WTC11 (cell line): Measurements from ENCODE around the gene PLEK. TPM values are rescaled to one million over a fixed set of nuclear protein-coding genes. Genes with fewer than 3 reads are reported as not detected.

Experiments
- ATAC-seq: fragments of 200-7000 bp; cut with Tn5 transposase; 2 replicates; pipeline ENCODE4 v1.10.0; 2021; ENCODE audit warnings: mild to moderate bottlenecking, moderate library complexity
- CTCF ChIA-PET: fragments of 300-600 bp; sonication (Branson Sonifier 250); formaldehyde crosslinking; loops from one replicate; lab custom pipeline; 2021; ENCODE audit warnings: antibody characterized with exemption; lab: Charles Lee
- POLR2A ChIA-PET: fragments of 350-600 bp; sonication (Branson Sonifier 250); formaldehyde crosslinking; loops from one replicate; lab custom pipeline; 2021; ENCODE audit warnings: antibody characterized with exemption; lab: Charles Lee
- DNase-seq: peaks from one replicate; pipeline ENCODE4 v3.0.0; 2021; ENCODE audit warnings: low spot score
- H3K27ac Mint-ChIP-seq: 2 replicates; pipeline ENCODE4 v1.8.0; 2021; ENCODE audit warnings: mixed read lengths
- H3K27me3 Mint-ChIP-seq: 2 replicates; pipeline ENCODE4 v1.8.0; 2021; ENCODE audit warnings: low read depth, mild to moderate bottlenecking, moderate library complexity, mixed read lengths
- H3K36me3 Mint-ChIP-seq: 2 replicates; pipeline ENCODE4 v1.8.0; 2021; ENCODE audit warnings: mixed read lengths
- H3K4me1 Mint-ChIP-seq: 2 replicates; pipeline ENCODE4 v1.8.0; 2022; ENCODE audit warnings: mixed read lengths
- H3K4me3 Mint-ChIP-seq: 2 replicates; pipeline ENCODE4 v1.8.0; 2021; ENCODE audit warnings: mild to moderate bottlenecking, moderate library complexity, mixed read lengths
- H3K9me3 Mint-ChIP-seq: 2 replicates; pipeline ENCODE4 v1.8.0; 2021; ENCODE audit warnings: mixed read lengths
- CREB1 ChIP-seq: sonication (generic); formaldehyde crosslinking; IDR thresholded peaks from 2 replicates; pipeline ENCODE4 v1.8.0; 2023; ENCODE audit warnings: mild to moderate bottlenecking, missing genetic modification reagents
- ELF4 ChIP-seq: sonication (generic); formaldehyde crosslinking; IDR thresholded peaks from 2 replicates; pipeline ENCODE4 v1.8.1; 2022; ENCODE audit warnings: low read depth, mild to moderate bottlenecking, moderate library complexity, missing genetic modification reagents
- FOXJ3 ChIP-seq: sonication (generic); formaldehyde crosslinking; IDR thresholded peaks from 2 replicates; pipeline ENCODE4 v1.9.0; 2021; ENCODE audit warnings: missing genetic modification reagents, mild to moderate bottlenecking, borderline replicate concordance
- FOXK1 ChIP-seq: sonication (generic); formaldehyde crosslinking; IDR thresholded peaks from 2 replicates; pipeline ENCODE4 v1.8.0; 2022; ENCODE audit warnings: mild to moderate bottlenecking, moderate library complexity, missing genetic modification reagents
- FOXP1 ChIP-seq: sonication (generic); formaldehyde crosslinking; IDR thresholded peaks from 2 replicates; pipeline ENCODE4 v1.8.0; 2022; ENCODE audit warnings: missing genetic modification reagents, mild to moderate bottlenecking, moderate library complexity, borderline replicate concordance
- total RNA-seq: library from RNA; stranded (reverse); gene quantifications from 3 replicates; pipeline ENCODE4 v1.2.3, GENCODE V29; 2021
- TF ChIP-seq, protein P1 (sequence below): fragments of 200-600 bp; IDR thresholded peaks from 2 replicates; pipeline ENCODE4 v1.8.0; 2022; ENCODE audit warnings: antibody characterized with exemption
- TF ChIP-seq, protein P2 (sequence below): sonication (generic); formaldehyde crosslinking; IDR thresholded peaks from 2 replicates; pipeline ENCODE4 v1.8.1; 2022; ENCODE audit warnings: low read depth, mild to moderate bottlenecking, moderate library complexity, missing genetic modification reagents, borderline replicate concordance
- TF ChIP-seq, protein P3 (sequence below): sonication (generic); formaldehyde crosslinking; IDR thresholded peaks from 2 replicates; pipeline ENCODE4 v1.8.0; 2022; ENCODE audit warnings: missing genetic modification reagents
- TF ChIP-seq, protein P4 (sequence below): sonication (generic); formaldehyde crosslinking; IDR thresholded peaks from 2 replicates; pipeline ENCODE4 v1.8.0; 2023; ENCODE audit warnings: mild to moderate bottlenecking, missing genetic modification reagents
- TF ChIP-seq, protein P5 (sequence below): fragments of 250-450 bp; sonication (Bioruptor Pico); IDR thresholded peaks from 2 replicates; pipeline ENCODE4 v1.9.0; 2021; ENCODE audit warnings: mild to moderate bottlenecking, borderline replicate concordance
- TF ChIP-seq, protein P6 (sequence below): sonication (generic); formaldehyde crosslinking; IDR thresholded peaks from 2 replicates; pipeline ENCODE4 v1.8.1; 2023; ENCODE audit warnings: mild to moderate bottlenecking, missing genetic modification reagents
- TF ChIP-seq, protein P7 (sequence below): sonication (generic); formaldehyde crosslinking; conservative IDR thresholded peaks from 2 replicates; pipeline ENCODE4 v1.8.1; 2023; ENCODE audit warnings: mild to moderate bottlenecking, low read depth, missing genetic modification reagents, moderate library complexity

The PLEK gene
- total RNA-seq, 1 experiment from 2014 or later = 0.26 TPM

DNA sequence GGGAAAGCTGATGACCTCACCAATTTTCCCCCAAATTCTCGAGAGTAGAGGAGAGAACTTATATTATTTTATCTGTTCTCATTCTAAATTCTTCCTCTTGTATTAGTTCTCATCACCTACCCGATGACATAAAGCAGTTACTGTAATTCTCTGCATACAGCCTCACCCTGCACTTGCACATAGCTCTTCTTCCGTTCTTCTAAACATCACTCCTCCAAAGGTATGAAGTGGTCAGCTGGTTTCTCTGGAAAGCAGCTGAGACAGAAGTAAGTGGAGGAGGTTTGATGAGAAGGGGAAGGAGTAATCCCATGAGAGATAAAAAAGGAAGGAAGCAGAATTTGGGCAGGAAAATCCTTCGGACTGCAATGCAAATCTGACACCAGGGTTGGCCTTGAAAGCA, 63.0 kb downstream of the PLEK start:
- POLR2A ChIA-PET = no interaction called here
- TF ChIP-seq FOXP1 = no peak
- TF ChIP-seq FOXK1 (CRISPR knock-in tag) = no peak
- TF ChIP-seq, protein P1, sequence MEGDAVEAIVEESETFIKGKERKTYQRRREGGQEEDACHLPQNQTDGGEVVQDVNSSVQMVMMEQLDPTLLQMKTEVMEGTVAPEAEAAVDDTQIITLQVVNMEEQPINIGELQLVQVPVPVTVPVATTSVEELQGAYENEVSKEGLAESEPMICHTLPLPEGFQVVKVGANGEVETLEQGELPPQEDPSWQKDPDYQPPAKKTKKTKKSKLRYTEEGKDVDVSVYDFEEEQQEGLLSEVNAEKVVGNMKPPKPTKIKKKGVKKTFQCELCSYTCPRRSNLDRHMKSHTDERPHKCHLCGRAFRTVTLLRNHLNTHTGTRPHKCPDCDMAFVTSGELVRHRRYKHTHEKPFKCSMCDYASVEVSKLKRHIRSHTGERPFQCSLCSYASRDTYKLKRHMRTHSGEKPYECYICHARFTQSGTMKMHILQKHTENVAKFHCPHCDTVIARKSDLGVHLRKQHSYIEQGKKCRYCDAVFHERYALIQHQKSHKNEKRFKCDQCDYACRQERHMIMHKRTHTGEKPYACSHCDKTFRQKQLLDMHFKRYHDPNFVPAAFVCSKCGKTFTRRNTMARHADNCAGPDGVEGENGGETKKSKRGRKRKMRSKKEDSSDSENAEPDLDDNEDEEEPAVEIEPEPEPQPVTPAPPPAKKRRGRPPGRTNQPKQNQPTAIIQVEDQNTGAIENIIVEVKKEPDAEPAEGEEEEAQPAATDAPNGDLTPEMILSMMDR = no peak
- no peaks in the 10 kb centered on the region for H3K27me3 Mint-ChIP-seq
- no peak overlapping the region for H3K27ac Mint-ChIP-seq
- DNase-seq = no peak
- H3K4me3 Mint-ChIP-seq = no peak overlapping the region
- CTCF ChIA-PET = interaction anchor here (0.9 kb wide), 1 partner anchor 14 kb away, joined by 3 read pairs; no protein-coding TSS in a partner anchor
- no peak for ATAC-seq
- no peaks in the 10 kb centered on the region for H3K4me1 Mint-ChIP-seq
- H3K36me3 Mint-ChIP-seq = no peaks in the 10 kb centered on the region
- H3K9me3 Mint-ChIP-seq = no peaks in the 10 kb centered on the region

DNA sequence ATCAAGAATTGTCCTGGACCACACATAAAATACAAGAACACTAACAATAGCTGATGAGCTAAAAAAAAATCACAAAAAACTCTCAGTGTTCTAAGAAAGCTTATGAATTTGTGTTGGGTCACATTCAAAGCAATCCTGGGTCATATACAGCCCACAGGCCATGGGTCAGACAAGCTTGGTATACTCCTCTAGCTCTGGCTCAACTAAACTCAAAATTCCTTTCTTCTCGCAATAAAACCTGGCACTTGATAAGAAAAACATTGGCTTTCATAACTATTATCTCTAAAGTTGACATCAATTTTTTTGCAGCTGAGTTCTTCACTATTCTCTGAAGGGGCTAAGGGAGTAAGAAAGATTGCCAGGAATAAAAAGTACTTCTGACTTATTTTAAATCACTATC, 63.7 kb downstream of the PLEK start:
- Mint-ChIP-seq H3K27me3 (no peaks in the 10 kb centered on the region), H3K36me3 (no peaks in the 10 kb centered on the region), H3K27ac (no peak overlapping the region), H3K4me3 (no peak overlapping the region), H3K9me3 (no peaks in the 10 kb centered on the region), H3K4me1 (no peaks in the 10 kb centered on the region)
- TF ChIP-seq, protein P2, sequence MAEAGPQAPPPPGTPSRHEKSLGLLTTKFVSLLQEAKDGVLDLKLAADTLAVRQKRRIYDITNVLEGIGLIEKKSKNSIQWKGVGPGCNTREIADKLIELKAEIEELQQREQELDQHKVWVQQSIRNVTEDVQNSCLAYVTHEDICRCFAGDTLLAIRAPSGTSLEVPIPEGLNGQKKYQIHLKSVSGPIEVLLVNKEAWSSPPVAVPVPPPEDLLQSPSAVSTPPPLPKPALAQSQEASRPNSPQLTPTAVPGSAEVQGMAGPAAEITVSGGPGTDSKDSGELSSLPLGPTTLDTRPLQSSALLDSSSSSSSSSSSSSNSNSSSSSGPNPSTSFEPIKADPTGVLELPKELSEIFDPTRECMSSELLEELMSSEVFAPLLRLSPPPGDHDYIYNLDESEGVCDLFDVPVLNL = no peak
- TF ChIP-seq, protein P3, sequence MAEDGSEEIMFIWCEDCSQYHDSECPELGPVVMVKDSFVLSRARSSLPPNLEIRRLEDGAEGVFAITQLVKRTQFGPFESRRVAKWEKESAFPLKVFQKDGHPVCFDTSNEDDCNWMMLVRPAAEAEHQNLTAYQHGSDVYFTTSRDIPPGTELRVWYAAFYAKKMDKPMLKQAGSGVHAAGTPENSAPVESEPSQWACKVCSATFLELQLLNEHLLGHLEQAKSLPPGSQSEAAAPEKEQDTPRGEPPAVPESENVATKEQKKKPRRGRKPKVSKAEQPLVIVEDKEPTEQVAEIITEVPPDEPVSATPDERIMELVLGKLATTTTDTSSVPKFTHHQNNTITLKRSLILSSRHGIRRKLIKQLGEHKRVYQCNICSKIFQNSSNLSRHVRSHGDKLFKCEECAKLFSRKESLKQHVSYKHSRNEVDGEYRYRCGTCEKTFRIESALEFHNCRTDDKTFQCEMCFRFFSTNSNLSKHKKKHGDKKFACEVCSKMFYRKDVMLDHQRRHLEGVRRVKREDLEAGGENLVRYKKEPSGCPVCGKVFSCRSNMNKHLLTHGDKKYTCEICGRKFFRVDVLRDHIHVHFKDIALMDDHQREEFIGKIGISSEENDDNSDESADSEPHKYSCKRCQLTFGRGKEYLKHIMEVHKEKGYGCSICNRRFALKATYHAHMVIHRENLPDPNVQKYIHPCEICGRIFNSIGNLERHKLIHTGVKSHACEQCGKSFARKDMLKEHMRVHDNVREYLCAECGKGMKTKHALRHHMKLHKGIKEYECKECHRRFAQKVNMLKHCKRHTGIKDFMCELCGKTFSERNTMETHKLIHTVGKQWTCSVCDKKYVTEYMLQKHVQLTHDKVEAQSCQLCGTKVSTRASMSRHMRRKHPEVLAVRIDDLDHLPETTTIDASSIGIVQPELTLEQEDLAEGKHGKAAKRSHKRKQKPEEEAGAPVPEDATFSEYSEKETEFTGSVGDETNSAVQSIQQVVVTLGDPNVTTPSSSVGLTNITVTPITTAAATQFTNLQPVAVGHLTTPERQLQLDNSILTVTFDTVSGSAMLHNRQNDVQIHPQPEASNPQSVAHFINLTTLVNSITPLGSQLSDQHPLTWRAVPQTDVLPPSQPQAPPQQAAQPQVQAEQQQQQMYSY = no peak
- TF ChIP-seq FOXJ3 (CRISPR knock-in tag) = no peak
- TF ChIP-seq, protein P4, sequence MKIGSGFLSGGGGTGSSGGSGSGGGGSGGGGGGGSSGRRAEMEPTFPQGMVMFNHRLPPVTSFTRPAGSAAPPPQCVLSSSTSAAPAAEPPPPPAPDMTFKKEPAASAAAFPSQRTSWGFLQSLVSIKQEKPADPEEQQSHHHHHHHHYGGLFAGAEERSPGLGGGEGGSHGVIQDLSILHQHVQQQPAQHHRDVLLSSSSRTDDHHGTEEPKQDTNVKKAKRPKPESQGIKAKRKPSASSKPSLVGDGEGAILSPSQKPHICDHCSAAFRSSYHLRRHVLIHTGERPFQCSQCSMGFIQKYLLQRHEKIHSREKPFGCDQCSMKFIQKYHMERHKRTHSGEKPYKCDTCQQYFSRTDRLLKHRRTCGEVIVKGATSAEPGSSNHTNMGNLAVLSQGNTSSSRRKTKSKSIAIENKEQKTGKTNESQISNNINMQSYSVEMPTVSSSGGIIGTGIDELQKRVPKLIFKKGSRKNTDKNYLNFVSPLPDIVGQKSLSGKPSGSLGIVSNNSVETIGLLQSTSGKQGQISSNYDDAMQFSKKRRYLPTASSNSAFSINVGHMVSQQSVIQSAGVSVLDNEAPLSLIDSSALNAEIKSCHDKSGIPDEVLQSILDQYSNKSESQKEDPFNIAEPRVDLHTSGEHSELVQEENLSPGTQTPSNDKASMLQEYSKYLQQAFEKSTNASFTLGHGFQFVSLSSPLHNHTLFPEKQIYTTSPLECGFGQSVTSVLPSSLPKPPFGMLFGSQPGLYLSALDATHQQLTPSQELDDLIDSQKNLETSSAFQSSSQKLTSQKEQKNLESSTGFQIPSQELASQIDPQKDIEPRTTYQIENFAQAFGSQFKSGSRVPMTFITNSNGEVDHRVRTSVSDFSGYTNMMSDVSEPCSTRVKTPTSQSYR = no peak
- DNase-seq (no peak), ATAC-seq (no peak)
- ChIA-PET POLR2A (no interaction called here), CTCF (interaction anchor here (0.9 to 2.5 kb wide), 2 partner anchors 13 kb away, joined by 3 to 9 read pairs; no protein-coding TSS in a partner anchor)

DNA sequence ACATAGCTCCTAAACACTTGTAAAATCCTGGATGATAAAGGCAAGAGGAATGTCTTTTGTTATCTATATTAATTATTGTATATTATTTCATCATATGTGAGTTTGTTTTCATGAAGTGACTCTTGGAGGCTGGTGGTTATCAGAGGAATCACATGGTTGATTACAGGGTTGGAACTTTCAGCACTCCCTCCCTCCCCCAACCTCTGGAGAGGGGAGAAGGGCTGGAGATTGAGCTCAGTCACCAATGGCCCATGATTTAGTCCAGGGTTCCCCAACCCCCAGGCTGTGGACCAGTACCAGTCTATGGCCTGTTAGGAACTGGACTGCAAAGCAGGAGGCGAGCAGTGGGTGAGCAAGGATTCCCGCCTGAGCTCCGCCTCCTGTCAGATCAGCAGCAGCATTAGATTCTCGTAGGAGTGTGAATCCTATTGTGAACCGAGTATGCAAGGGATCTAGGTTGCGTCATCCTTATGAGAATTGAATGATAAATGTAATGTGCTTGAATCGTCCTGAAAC, 64.3 kb downstream of the PLEK start:
- no peak for DNase-seq
- TF ChIP-seq CREB1 (no peak), ELF4 (no peak)
- TF ChIP-seq, protein P5, sequence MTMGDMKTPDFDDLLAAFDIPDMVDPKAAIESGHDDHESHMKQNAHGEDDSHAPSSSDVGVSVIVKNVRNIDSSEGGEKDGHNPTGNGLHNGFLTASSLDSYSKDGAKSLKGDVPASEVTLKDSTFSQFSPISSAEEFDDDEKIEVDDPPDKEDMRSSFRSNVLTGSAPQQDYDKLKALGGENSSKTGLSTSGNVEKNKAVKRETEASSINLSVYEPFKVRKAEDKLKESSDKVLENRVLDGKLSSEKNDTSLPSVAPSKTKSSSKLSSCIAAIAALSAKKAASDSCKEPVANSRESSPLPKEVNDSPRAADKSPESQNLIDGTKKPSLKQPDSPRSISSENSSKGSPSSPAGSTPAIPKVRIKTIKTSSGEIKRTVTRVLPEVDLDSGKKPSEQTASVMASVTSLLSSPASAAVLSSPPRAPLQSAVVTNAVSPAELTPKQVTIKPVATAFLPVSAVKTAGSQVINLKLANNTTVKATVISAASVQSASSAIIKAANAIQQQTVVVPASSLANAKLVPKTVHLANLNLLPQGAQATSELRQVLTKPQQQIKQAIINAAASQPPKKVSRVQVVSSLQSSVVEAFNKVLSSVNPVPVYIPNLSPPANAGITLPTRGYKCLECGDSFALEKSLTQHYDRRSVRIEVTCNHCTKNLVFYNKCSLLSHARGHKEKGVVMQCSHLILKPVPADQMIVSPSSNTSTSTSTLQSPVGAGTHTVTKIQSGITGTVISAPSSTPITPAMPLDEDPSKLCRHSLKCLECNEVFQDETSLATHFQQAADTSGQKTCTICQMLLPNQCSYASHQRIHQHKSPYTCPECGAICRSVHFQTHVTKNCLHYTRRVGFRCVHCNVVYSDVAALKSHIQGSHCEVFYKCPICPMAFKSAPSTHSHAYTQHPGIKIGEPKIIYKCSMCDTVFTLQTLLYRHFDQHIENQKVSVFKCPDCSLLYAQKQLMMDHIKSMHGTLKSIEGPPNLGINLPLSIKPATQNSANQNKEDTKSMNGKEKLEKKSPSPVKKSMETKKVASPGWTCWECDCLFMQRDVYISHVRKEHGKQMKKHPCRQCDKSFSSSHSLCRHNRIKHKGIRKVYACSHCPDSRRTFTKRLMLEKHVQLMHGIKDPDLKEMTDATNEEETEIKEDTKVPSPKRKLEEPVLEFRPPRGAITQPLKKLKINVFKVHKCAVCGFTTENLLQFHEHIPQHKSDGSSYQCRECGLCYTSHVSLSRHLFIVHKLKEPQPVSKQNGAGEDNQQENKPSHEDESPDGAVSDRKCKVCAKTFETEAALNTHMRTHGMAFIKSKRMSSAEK (CRISPR knock-in tag) = no peak
- TF ChIP-seq, protein P6, sequence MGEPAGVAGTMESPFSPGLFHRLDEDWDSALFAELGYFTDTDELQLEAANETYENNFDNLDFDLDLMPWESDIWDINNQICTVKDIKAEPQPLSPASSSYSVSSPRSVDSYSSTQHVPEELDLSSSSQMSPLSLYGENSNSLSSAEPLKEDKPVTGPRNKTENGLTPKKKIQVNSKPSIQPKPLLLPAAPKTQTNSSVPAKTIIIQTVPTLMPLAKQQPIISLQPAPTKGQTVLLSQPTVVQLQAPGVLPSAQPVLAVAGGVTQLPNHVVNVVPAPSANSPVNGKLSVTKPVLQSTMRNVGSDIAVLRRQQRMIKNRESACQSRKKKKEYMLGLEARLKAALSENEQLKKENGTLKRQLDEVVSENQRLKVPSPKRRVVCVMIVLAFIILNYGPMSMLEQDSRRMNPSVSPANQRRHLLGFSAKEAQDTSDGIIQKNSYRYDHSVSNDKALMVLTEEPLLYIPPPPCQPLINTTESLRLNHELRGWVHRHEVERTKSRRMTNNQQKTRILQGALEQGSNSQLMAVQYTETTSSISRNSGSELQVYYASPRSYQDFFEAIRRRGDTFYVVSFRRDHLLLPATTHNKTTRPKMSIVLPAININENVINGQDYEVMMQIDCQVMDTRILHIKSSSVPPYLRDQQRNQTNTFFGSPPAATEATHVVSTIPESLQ (CRISPR knock-in tag) = no peak
- TF ChIP-seq, protein P7, sequence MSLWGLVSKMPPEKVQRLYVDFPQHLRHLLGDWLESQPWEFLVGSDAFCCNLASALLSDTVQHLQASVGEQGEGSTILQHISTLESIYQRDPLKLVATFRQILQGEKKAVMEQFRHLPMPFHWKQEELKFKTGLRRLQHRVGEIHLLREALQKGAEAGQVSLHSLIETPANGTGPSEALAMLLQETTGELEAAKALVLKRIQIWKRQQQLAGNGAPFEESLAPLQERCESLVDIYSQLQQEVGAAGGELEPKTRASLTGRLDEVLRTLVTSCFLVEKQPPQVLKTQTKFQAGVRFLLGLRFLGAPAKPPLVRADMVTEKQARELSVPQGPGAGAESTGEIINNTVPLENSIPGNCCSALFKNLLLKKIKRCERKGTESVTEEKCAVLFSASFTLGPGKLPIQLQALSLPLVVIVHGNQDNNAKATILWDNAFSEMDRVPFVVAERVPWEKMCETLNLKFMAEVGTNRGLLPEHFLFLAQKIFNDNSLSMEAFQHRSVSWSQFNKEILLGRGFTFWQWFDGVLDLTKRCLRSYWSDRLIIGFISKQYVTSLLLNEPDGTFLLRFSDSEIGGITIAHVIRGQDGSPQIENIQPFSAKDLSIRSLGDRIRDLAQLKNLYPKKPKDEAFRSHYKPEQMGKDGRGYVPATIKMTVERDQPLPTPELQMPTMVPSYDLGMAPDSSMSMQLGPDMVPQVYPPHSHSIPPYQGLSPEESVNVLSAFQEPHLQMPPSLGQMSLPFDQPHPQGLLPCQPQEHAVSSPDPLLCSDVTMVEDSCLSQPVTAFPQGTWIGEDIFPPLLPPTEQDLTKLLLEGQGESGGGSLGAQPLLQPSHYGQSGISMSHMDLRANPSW (CRISPR knock-in tag) = no peak

More for the DNA sequence above, 64.3 kb downstream of the PLEK start:
- Mint-ChIP-seq H3K36me3 (no peaks in the 10 kb centered on the region), H3K4me3 (no peak overlapping the region), H3K9me3 (no peaks in the 10 kb centered on the region), H3K27me3 (no peaks in the 10 kb centered on the region), H3K4me1 (no peaks in the 10 kb centered on the region), H3K27ac (no peak overlapping the region)
- POLR2A ChIA-PET = no interaction called here
- CTCF ChIA-PET = interaction anchor here (0.7 to 2.5 kb wide), 2 partner anchors 11 to 12 kb away, joined by 3 to 9 read pairs; no protein-coding TSS in a partner anchor
- ATAC-seq = no peak
